Nephron progenitor cell (in vitro differentiated cells): ENCODE data around the gene RTL9.
"Not testable (repeated sequence)": the region's sequence is repeated elsewhere in the genome, so short reads cannot be mapped to it uniquely, and the experiment has no call there.

Source experiments
- DNase-seq: peaks from one replicate; pipeline ENCODE4 v3.0.0; 2021
- H3K27ac Mint-ChIP-seq: 2 replicates; pipeline ENCODE4 v1.8.0; 2021; ENCODE audit warnings: mild to moderate bottlenecking, moderate library complexity, mixed read lengths
- H3K27me3 Mint-ChIP-seq: 2 replicates; pipeline ENCODE4 v1.8.0; 2021; ENCODE audit warnings: mild to moderate bottlenecking, low read depth, mixed read lengths; ENCODE audit not compliant: poor library complexity
- H3K36me3 Mint-ChIP-seq: 2 replicates; pipeline ENCODE4 v1.8.0; 2021; ENCODE audit warnings: low read depth, mixed read lengths
- H3K4me1 Mint-ChIP-seq: 2 replicates; pipeline ENCODE4 v1.8.0; 2021; ENCODE audit warnings: mixed read lengths
- H3K4me3 Mint-ChIP-seq: 2 replicates; pipeline ENCODE4 v1.8.0; 2021; ENCODE audit warnings: mild to moderate bottlenecking, moderate library complexity, mixed read lengths
- H3K9me3 Mint-ChIP-seq: 2 replicates; pipeline ENCODE4 v1.8.0; 2021; ENCODE audit warnings: mild to moderate bottlenecking, moderate library complexity, mixed read lengths
- CTCF ChIP-seq: fragments of 200-600 bp; sonication (generic); IDR thresholded peaks from 2 replicates; pipeline ENCODE4 v1.5.0; 2021; ENCODE audit warnings: antibody characterized with exemption

The RTL9 gene

GRCh38 chrX:110331444-110332030 lies 27.1 kb upstream of the RTL9 start:
- Mint-ChIP-seq H3K9me3 (no peaks in the 10 kb centered on the region), H3K4me3 (no peak overlapping the region), H3K27ac (no peak overlapping the region), H3K36me3 (no peaks in the 10 kb centered on the region), H3K4me1 (no peaks in the 10 kb centered on the region), H3K27me3 (no peaks in the 10 kb centered on the region)
- DNase-seq = no peak
- TF ChIP-seq CTCF = no peak

GRCh38 chrX:110333458-110333857 lies 25.2 kb upstream of the RTL9 start:
- H3K4me3 Mint-ChIP-seq, H3K9me3 Mint-ChIP-seq: not testable (repeated sequence)

GRCh38 chrX:110338935-110339334 lies 19.7 kb upstream of the RTL9 start:
- Mint-ChIP-seq H3K4me1 (no peaks in the 10 kb centered on the region), H3K4me3 (no peak overlapping the region), H3K27me3 (peaks cover 3% of the 10 kb centered on the region), H3K27ac (no peak overlapping the region), H3K36me3 (no peaks in the 10 kb centered on the region), H3K9me3 (no peaks in the 10 kb centered on the region)
- no peak for DNase-seq
- no peak for TF ChIP-seq CTCF

More at GRCh38 chrX:110333458-110333857, 25.2 kb upstream of the RTL9 start:
- not testable (repeated sequence) for H3K4me1 Mint-ChIP-seq, DNase-seq, H3K36me3 Mint-ChIP-seq, H3K27ac Mint-ChIP-seq, H3K27me3 Mint-ChIP-seq

GRCh38 chrX:110341189-110342035 lies 17.2 kb upstream of the RTL9 start:
- H3K27me3 Mint-ChIP-seq = peaks cover 3% of the 10 kb centered on the region
- H3K9me3 Mint-ChIP-seq = no peaks in the 10 kb centered on the region
- H3K4me1 Mint-ChIP-seq = no peaks in the 10 kb centered on the region
- DNase-seq = no peak
- H3K4me3 Mint-ChIP-seq = no peak overlapping the region
- TF ChIP-seq CTCF = no peak
- H3K36me3 Mint-ChIP-seq = no peaks in the 10 kb centered on the region
- H3K27ac Mint-ChIP-seq = no peak overlapping the region

- Mint-ChIP-seq H3K4me3 (no peak overlapping the region), H3K4me1 (no peaks in the 10 kb centered on the region), H3K36me3 (no peaks in the 10 kb centered on the region), H3K9me3 (no peaks in the 10 kb centered on the region), H3K27me3 (peaks cover 11% of the 10 kb centered on the region), H3K27ac (no peak overlapping the region)
- DNase-seq = peak; percentile 29
- TF ChIP-seq CTCF = no peak
Measured at GRCh38 chrX:110346681-110347080, 12.0 kb upstream of the RTL9 start.

GRCh38 chrX:110359273-110359672 lies 625 bp downstream of the RTL9 start:
- H3K36me3 Mint-ChIP-seq = no peaks in the 10 kb centered on the region
- H3K9me3 Mint-ChIP-seq = no peaks in the 10 kb centered on the region
- H3K27ac Mint-ChIP-seq = no peak overlapping the region
- H3K4me1 Mint-ChIP-seq = no peaks in the 10 kb centered on the region
- DNase-seq = no peak
- no peak overlapping the region for H3K4me3 Mint-ChIP-seq
- no peaks in the 10 kb centered on the region for H3K27me3 Mint-ChIP-seq
- no peak for TF ChIP-seq CTCF
